ENCODE data around the gene FOSL1.

GRCh38 chr11:65921876-65922275, 21.7 kb upstream of the FOSL1 start:
- TF ChIP-seq CTCF (conservative IDR thresholded peaks at IDR 0.05; ENCODE audit: low read depth in 2 of 2) (no peak), NANOG (IDR thresholded peaks at IDR 0.05; ENCODE audit: borderline replicate concordance) (no peak), EZH2 (IDR thresholded peaks at IDR 0.05; ENCODE audit: low read depth, unreplicated experiment) (no peak), ZNF462 (CRISPR knock-in tag; IDR thresholded peaks at IDR 0.05) (no peak), POLR2AphosphoS5 (IDR thresholded peaks at IDR 0.05; ENCODE audit: low read depth) (no peak), EZH2phosphoT487 (IDR thresholded peaks at IDR 0.05; ENCODE audit: unreplicated experiment) (no peak), REST (IDR thresholded peaks at IDR 0.05; ENCODE audit: unreplicated experiment) (no peak), ETS1 (IDR thresholded peaks at IDR 0.05) (no peak), CREB1 (CRISPR knock-in tag; IDR thresholded peaks at IDR 0.05; ENCODE audit: low read depth) (no peak), JUNB (IDR thresholded peaks at IDR 0.05; ENCODE audit: unreplicated experiment) (no peak), STAT1 (IDR thresholded peaks at IDR 0.05; ENCODE audit: unreplicated experiment) (no peak), ZNF331 (CRISPR knock-in tag; IDR thresholded peaks at IDR 0.05; ENCODE audit: low read depth) (no peak)

Measured in GM23338 (cell line).